ENCODE results near the gene CHST11. TPM values are rescaled to one million over a fixed set of nuclear protein-coding genes. Genes with fewer than 3 reads are reported as not detected.

CHST11 gene
- total and polyA plus RNA-seq, 2 of the 4 experiments (the other 2 are of a cell fraction): 1.4 to 2.7 TPM

DNA sequence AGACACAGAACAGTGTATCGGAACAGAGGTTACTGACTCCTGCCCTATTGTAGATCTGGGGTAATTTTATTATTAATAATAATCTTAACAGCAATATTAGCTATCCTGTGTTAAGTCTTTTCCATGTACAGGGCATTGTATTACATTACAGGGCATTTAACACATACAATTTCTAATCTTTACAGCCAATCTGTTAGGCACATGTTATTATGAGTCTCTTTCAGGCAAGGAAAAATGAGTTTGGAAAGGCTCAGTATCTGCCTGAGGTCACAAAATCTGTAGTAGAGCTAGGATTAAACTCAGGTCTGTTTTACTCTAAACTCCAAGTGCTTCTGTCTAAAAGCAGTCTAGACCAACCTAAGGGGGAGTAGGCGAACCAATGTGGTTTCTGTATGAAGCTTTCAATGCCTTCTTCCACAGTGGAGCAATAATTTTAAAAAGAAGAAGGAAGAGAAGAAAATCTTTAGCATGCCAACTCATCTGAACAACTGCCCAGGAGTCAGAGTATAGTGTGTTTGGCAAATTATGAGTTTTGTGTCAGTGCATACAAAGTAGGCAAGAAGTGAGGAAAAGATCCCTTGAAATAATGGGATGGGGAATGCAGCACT lies 192.6 kb downstream of the CHST11 start:
- BruUV-seq (replicated peaks): no TSS peak
- H2BK15ac ChIP-seq (ENCODE audit: low read depth, low read length): no peak overlapping the region
- in situ Hi-C loops (cut with MboI; ENCODE audit: low sequenced_read_pairs): no loop called here

More for the DNA sequence above, 192.6 kb downstream of the CHST11 start:
- H3K4me3 ChIP-seq (ENCODE audit: insufficient read depth, low read depth, low read length): no peak overlapping the region
- POLR2A ChIA-PET (ENCODE audit: unreplicated experiment): no interaction called here
- H2BK120ac ChIP-seq (ENCODE audit: low read depth, low read length): no peak overlapping the region
- DNase-seq (no peak), ATAC-seq (ENCODE audit: low read depth) (no peak)
- H2AK9ac ChIP-seq (replicated peaks; ENCODE audit: low read depth, low read length, poor library complexity): no peak overlapping the region
- no peaks in the 10 kb centered on the region for H3K36me3 ChIP-seq (ENCODE audit: control insufficient read depth, insufficient read depth, low read length)
- peaks cover 4% of the 10 kb centered on the region for H3K27me3 ChIP-seq (ENCODE audit: control insufficient read depth, insufficient read depth, low read length)
- no peak overlapping the region for H2AK5ac ChIP-seq (ENCODE audit: low read depth, low read length)
- no peak overlapping the region for H4K8ac ChIP-seq (ENCODE audit: low read depth in 2 of 2, low read length in 2 of 2)
- H2BK20ac ChIP-seq (ENCODE audit: low read depth, low read length): no peak overlapping the region
- no peak overlapping the region for H3K4ac ChIP-seq (ENCODE audit: low read depth, low read length)
- CTCF ChIA-PET: interaction anchor here (0.6 kb wide), 1 partner anchor 13 kb away, joined by 7 read pairs; no protein-coding TSS in a partner anchor
- H3K23ac ChIP-seq (ENCODE audit: low read depth, low read length): no peak overlapping the region
- no CpG with 5 or more reads among the region's 2 CpGs for WGBS, 2 experiments (ENCODE audit: extremely low coverage in 2 of 2, insufficient read length in 1 of 2)
- no peak overlapping the region for H3K4me2 ChIP-seq (ENCODE audit: low read depth, low read length)
- H3K27ac ChIP-seq (ENCODE audit: insufficient read depth, low read length): no peak overlapping the region
- H3K9me1 ChIP-seq (ENCODE audit: insufficient read depth, low read length): no peaks in the 10 kb centered on the region; the same call in 1 of the 2 replicates
- H4K91ac ChIP-seq (ENCODE audit: insufficient read depth, low read depth, low read length): no peak overlapping the region
- no peak for TF ChIP-seq RCOR1 (IDR thresholded peaks at IDR 0.05; ENCODE audit: insufficient replicate concordance, low read length)
- TF ChIP-seq, protein P1, sequence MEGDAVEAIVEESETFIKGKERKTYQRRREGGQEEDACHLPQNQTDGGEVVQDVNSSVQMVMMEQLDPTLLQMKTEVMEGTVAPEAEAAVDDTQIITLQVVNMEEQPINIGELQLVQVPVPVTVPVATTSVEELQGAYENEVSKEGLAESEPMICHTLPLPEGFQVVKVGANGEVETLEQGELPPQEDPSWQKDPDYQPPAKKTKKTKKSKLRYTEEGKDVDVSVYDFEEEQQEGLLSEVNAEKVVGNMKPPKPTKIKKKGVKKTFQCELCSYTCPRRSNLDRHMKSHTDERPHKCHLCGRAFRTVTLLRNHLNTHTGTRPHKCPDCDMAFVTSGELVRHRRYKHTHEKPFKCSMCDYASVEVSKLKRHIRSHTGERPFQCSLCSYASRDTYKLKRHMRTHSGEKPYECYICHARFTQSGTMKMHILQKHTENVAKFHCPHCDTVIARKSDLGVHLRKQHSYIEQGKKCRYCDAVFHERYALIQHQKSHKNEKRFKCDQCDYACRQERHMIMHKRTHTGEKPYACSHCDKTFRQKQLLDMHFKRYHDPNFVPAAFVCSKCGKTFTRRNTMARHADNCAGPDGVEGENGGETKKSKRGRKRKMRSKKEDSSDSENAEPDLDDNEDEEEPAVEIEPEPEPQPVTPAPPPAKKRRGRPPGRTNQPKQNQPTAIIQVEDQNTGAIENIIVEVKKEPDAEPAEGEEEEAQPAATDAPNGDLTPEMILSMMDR (conservative IDR thresholded peaks at IDR 0.05; ENCODE audit: low read depth, low read length): no peak
- no peak for TF ChIP-seq RFX5 (IDR thresholded peaks at IDR 0.05; ENCODE audit: low read depth, low read length)
- TF ChIP-seq, protein P2, sequence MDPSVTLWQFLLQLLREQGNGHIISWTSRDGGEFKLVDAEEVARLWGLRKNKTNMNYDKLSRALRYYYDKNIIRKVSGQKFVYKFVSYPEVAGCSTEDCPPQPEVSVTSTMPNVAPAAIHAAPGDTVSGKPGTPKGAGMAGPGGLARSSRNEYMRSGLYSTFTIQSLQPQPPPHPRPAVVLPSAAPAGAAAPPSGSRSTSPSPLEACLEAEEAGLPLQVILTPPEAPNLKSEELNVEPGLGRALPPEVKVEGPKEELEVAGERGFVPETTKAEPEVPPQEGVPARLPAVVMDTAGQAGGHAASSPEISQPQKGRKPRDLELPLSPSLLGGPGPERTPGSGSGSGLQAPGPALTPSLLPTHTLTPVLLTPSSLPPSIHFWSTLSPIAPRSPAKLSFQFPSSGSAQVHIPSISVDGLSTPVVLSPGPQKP (IDR thresholded peaks at IDR 0.05; ENCODE audit: borderline replicate concordance, low read depth, low read length): no peak
- H3K79me1 ChIP-seq (ENCODE audit: low read depth in 1 of 2, low read length in 2 of 2): no peaks in the 10 kb centered on the region
- intact Hi-C loops (cut with micrococcal nuclease): no loop called here
- H3K14ac ChIP-seq (replicated peaks; ENCODE audit: low read depth, low read length): no peak overlapping the region
- no peak overlapping the region for H3K56ac ChIP-seq (ENCODE audit: extremely low read depth, insufficient read depth, low read length)
- H3K4me1 ChIP-seq (ENCODE audit: control insufficient read depth, insufficient read depth, low read length): no peaks in the 10 kb centered on the region
- no peak overlapping the region for H2AFZ ChIP-seq (replicated peaks; ENCODE audit: low read length, poor library complexity)
- no peak overlapping the region for H4K5ac ChIP-seq (ENCODE audit: low read depth, low read length)
- dilution Hi-C loops (cut with HindIII; ENCODE audit: low sequenced_read_pairs, unreplicated experiment): no loop called here
- no peak overlapping the region for H2BK5ac ChIP-seq (ENCODE audit: low read depth, low read length, poor library complexity, severe bottlenecking)
- no peak overlapping the region for H3K9ac ChIP-seq (ENCODE audit: low read depth, low read length)
- no peaks in the 10 kb centered on the region for H3K9me3 ChIP-seq (ENCODE audit: control insufficient read depth, insufficient read depth, low read length)
- no peak overlapping the region for H3K18ac ChIP-seq (ENCODE audit: low read depth, low read length)
- no peaks in the 10 kb centered on the region for H4K20me1 ChIP-seq (ENCODE audit: insufficient read depth, low read length)
